Mesothelial cell of epicardium (in vitro differentiated cells): ENCODE results near the gene IRF2. TPM values are rescaled to one million over a fixed set of nuclear protein-coding genes. Genes with fewer than 3 reads are reported as not detected.

ENCODE experiments used
- DNase-seq, 2 experiments: peaks; one replicate each; pipeline ENCODE4 v3.0.0; 2021; ENCODE audit warnings: low spot score in 2 of 2; ENCODE audit not compliant: unreplicated experiment in 2 of 2
- H3K27ac Mint-ChIP-seq: 2 replicates; pipeline ENCODE4 v1.8.0; 2021; ENCODE audit warnings: mixed read lengths
- H3K27me3 Mint-ChIP-seq: 2 replicates; pipeline ENCODE4 v1.8.0; 2021; ENCODE audit warnings: low read depth, mixed read lengths
- H3K36me3 Mint-ChIP-seq: 2 replicates; pipeline ENCODE4 v1.8.0; 2021; ENCODE audit warnings: mixed read lengths
- H3K4me1 Mint-ChIP-seq: 2 replicates; pipeline ENCODE4 v1.8.0; 2021; ENCODE audit warnings: mixed read lengths
- H3K4me3 Mint-ChIP-seq: 2 replicates; pipeline ENCODE4 v1.8.0; 2021; ENCODE audit warnings: mild to moderate bottlenecking, moderate library complexity, mixed read lengths
- H3K9me3 Mint-ChIP-seq: 2 replicates; pipeline ENCODE4 v1.8.0; 2021; ENCODE audit warnings: mixed read lengths
- total RNA-seq: library from RNA; stranded (reverse); gene quantifications from 3 replicates; pipeline ENCODE4 v1.2.1, GENCODE V29; 2021
- TF ChIP-seq, protein P1 (sequence below): fragments of 200-600 bp; sonication (generic); IDR thresholded peaks from one replicate; pipeline ENCODE4 v1.5.0; 2021; ENCODE audit warnings: antibody characterized with exemption; ENCODE audit not compliant: unreplicated experiment

The IRF2 gene
- total RNA-seq, 1 donor from 2014 or later: 15.8 TPM

DNA sequence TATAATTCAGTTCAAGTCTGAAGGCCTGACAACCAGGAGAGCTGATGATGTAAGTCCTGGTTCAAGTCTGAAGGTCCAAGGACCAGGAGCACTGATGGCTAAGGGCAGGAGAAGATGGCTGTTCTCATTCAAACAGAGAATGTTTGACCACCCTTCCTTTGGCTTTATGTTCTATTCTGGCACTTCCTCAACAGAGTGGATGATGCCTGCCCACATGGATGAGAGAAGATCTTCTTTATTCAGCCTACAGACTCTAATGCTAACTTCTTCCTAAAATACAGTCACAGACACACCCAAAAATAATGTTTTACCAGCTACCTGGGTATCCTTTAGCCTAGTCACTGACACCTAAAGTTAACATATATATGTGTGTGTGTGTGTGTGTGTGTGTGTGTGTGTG lies 25.6 kb upstream of the IRF2 start:
- Mint-ChIP-seq H3K27ac (no peak overlapping the region), H3K4me1 (no peaks in the 10 kb centered on the region), H3K4me3 (no peak overlapping the region), H3K9me3 (peaks cover 9% of the 10 kb centered on the region), H3K36me3 (no peaks in the 10 kb centered on the region), H3K27me3 (no peaks in the 10 kb centered on the region)
- no peak for DNase-seq
- TF ChIP-seq, protein P1, sequence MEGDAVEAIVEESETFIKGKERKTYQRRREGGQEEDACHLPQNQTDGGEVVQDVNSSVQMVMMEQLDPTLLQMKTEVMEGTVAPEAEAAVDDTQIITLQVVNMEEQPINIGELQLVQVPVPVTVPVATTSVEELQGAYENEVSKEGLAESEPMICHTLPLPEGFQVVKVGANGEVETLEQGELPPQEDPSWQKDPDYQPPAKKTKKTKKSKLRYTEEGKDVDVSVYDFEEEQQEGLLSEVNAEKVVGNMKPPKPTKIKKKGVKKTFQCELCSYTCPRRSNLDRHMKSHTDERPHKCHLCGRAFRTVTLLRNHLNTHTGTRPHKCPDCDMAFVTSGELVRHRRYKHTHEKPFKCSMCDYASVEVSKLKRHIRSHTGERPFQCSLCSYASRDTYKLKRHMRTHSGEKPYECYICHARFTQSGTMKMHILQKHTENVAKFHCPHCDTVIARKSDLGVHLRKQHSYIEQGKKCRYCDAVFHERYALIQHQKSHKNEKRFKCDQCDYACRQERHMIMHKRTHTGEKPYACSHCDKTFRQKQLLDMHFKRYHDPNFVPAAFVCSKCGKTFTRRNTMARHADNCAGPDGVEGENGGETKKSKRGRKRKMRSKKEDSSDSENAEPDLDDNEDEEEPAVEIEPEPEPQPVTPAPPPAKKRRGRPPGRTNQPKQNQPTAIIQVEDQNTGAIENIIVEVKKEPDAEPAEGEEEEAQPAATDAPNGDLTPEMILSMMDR: no peak

DNA sequence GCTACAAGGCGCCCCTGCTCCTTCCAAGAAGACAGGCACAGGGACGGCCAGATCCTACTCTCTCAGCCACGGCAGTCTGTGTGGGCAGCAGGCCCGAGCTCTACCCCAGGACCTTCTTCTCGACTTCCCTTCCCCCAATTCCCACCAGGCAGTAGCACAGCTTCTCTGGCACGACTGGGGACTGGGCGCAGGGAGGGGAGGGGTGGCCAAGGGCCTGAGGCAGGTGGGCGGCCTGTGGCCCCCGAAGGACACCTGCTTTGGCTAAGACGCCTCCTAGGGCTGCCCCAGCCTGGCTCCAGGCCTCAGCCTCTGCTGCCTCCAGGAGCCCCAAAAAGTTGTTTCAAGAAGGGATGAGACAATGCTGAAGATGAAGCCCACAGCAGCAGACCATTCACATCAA lies 24.2 kb upstream of the IRF2 start:
- Mint-ChIP-seq H3K9me3 (peaks cover 14% of the 10 kb centered on the region), H3K36me3 (no peaks in the 10 kb centered on the region), H3K4me3 (no peak overlapping the region), H3K27ac (no peak overlapping the region), H3K27me3 (no peaks in the 10 kb centered on the region), H3K4me1 (no peaks in the 10 kb centered on the region)
- DNase-seq: no peak
- TF ChIP-seq, protein P1: no peak

DNA sequence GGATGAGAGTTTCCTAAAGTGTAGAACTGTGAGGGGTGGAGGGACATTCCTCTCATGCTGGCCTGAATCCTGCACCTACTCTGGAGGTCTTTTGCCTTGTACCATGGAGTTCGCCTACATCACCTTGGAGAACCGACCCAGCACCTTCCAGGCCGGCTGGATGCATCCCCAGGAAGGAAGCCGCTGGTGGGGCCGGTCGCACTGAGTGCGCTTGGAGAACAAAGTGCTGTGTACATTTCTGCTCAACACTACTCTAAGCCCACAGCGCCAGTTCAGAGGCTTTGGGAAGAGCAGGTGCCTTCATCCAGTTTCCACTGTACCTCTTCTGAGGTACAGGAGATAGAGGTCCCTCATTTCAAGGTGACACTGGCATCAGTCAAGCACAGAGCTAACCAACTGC lies 15.4 kb upstream of the IRF2 start:
- DNase-seq: no peak
- no peak overlapping the region for H3K4me3 Mint-ChIP-seq
- no peaks in the 10 kb centered on the region for H3K27me3 Mint-ChIP-seq
- no peaks in the 10 kb centered on the region for H3K36me3 Mint-ChIP-seq
- TF ChIP-seq, protein P1: no peak
- peaks cover 3% of the 10 kb centered on the region for H3K4me1 Mint-ChIP-seq
- H3K27ac Mint-ChIP-seq: no peak overlapping the region
- peaks cover 20% of the 10 kb centered on the region for H3K9me3 Mint-ChIP-seq

DNA sequence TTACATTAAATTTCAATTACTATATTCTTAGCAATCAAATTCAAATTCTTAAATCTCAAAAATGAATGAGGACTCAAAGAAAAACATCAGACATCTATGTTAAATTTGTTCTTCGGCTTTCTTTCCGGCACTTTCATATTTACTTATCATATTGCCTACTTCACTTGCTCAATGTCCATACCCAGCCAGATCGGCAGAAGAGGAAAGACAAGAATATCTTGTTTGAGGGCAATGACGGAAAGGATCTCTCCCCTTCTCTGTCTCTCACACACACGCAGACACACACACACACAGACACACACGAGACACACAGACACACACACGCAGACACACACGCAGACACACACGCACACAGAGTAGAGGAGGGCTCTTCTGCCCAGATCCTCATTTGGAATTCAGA lies 13.2 kb upstream of the IRF2 start:
- H3K9me3 Mint-ChIP-seq: peaks cover 23% of the 10 kb centered on the region
- no peaks in the 10 kb centered on the region for H3K27me3 Mint-ChIP-seq
- H3K4me3 Mint-ChIP-seq: no peak overlapping the region
- H3K27ac Mint-ChIP-seq: no peak overlapping the region
- TF ChIP-seq, protein P1: no peak
- no peaks in the 10 kb centered on the region for H3K36me3 Mint-ChIP-seq
- no peak for DNase-seq
- H3K4me1 Mint-ChIP-seq: peaks cover 3% of the 10 kb centered on the region

DNA sequence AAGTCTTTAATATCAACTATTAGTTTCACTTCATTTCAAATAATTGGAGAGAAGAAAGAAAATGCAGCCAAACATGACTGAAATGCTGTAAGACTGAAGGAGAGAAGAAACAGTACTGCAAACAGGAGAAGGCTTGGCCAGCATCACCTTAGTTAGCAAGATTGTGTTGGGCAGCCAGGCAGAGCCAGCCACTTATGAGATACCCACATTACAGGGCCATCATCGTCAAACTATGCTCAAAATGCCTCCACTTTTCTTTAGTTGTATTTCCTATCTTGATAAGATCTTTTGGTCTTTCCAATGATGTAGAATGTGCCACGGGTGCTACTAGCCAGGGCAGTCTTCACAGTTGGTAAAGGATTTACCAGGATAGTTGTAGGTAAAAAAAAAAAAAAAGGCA lies 10.9 kb upstream of the IRF2 start:
- Mint-ChIP-seq H3K36me3 (no peaks in the 10 kb centered on the region), H3K27ac (no peak overlapping the region), H3K4me1 (peaks cover 3% of the 10 kb centered on the region), H3K4me3 (no peak overlapping the region), H3K9me3 (peaks cover 19% of the 10 kb centered on the region), H3K27me3 (no peaks in the 10 kb centered on the region)
- DNase-seq: no peak
- TF ChIP-seq, protein P1: no peak

DNA sequence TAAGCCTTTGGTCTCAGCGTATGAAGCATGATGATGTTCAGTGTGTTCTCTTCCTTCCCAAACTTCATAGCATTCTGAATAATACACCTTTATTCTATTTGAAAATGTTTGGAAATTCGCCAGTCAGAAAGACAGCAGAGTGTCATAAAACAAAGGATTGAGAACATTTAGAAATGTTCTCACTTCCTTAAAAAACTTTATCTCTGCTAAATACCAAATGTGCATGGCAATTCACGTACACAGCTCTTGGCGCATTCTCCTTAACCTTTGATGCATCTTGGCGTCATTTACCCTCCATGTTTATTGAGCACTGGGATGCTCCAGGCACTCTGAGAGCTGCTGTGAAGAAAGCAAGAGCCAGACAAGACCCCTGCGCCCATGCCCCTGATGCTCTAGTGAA lies 7.2 kb upstream of the IRF2 start:
- TF ChIP-seq, protein P1: no peak
- Mint-ChIP-seq H3K27me3 (no peaks in the 10 kb centered on the region), H3K36me3 (no peaks in the 10 kb centered on the region), H3K4me1 (peaks cover 8% of the 10 kb centered on the region), H3K4me3 (no peak overlapping the region), H3K27ac (no peak overlapping the region), H3K9me3 (peaks cover 18% of the 10 kb centered on the region)
- DNase-seq: no peak
